HepG2 (cell line): ENCODE results near the gene KRTAP29-1. TPM values are rescaled to one million over a fixed set of nuclear protein-coding genes. Genes with fewer than 3 reads are reported as not detected.
A peak's percentile ranks its signal among the peaks of the same experiment; 100 is the strongest.

Experiments used
- ATAC-seq: fragments of 200-7000 bp; cut with Tn5 transposase; 3 replicates; pipeline ENCODE4 v1.9.1; 2020; ENCODE audit warnings: mild to moderate bottlenecking, moderate library complexity
- BruUV-seq: library from RNA; stranded (reverse); fragments of 400-500 nt; replicated peaks from 2 replicates; lab custom pipeline; 2021; lab: Mats Ljungman, UMichigan
- CTCF ChIA-PET: fragments of 300-600 bp; formaldehyde crosslinking; extraction: SDS; loops from one replicate; lab custom pipeline; 2021; ENCODE audit warnings: low total read pairs, inconsistent platforms, low intra/inter-chr PET ratio; lab: Yijun Ruan, JAX
- POLR2A ChIA-PET: fragments of 350-600 bp; sonication (Branson Sonifier 250); formaldehyde crosslinking; loops from one replicate; lab custom pipeline; 2020; ENCODE audit warnings: antibody characterized with exemption, inconsistent platforms; lab: Yijun Ruan, JAX
- DNase-seq: peaks from one replicate; pipeline ENCODE4 v3.0.0-alpha.2; 2015; ENCODE audit warnings: low spot score
- FAIRE-seq: peaks from 3 replicates; lab custom pipeline; 2011; peaks lifted over from hg19 to GRCh38; lab: Jason Lieb, UNC
- H2AFZ ChIP-seq: one replicate; pipeline ENCODE4 v1.6.1; 2011; ENCODE audit warnings: low read length, inconsistent platforms
- H3K27ac ChIP-seq: fragments of 300-600 bp; 3 replicates; pipeline ENCODE4 v1.8.0; 2011; ENCODE audit warnings: mixed run types, mild to moderate bottlenecking, mixed read lengths, low read length, inconsistent platforms; ENCODE audit not compliant: insufficient read depth; ENCODE audit errors: extremely low read length
- H3K27me3 ChIP-seq, 2 experiments: fragments of 200-600 bp in 1 of 2; 2 replicates in 1 of 2; 3 replicates in 1 of 2; pipeline versions ENCODE4 v1.6.0 to v1.8.0; 2011; ENCODE audit warnings: low read length in 2 of 2, mild to moderate bottlenecking in 2 of 2, moderate library complexity in 2 of 2, inconsistent platforms in 1 of 2; ENCODE audit not compliant: insufficient read depth in 2 of 2, control insufficient read depth in 1 of 2
- H3K36me3 ChIP-seq, 2 experiments: fragments of 200-600 bp in 1 of 2; replicated peaks in 1 of 2; 2 replicates in 1 of 2; 3 replicates in 1 of 2; pipeline versions ENCODE4 v1.5.1 to v1.8.0; 2011; ENCODE audit warnings: low read length in 2 of 2, inconsistent platforms in 1 of 2; ENCODE audit not compliant: insufficient read depth in 2 of 2, control insufficient read depth in 1 of 2
- H3K4me1 ChIP-seq: 2 replicates; pipeline ENCODE4 v1.5.1; 2012; ENCODE audit warnings: low read length, inconsistent platforms; ENCODE audit not compliant: insufficient read depth
- H3K4me2 ChIP-seq: 2 replicates; pipeline ENCODE4 v1.6.0; 2011; ENCODE audit warnings: low read depth, low read length, inconsistent platforms
- H3K4me3 ChIP-seq, 3 experiments: fragments of 200-600 bp in 1 of 3; sonication (generic), shearing (Covaris generic) in 1 of 3; replicated peaks in 1 of 3; 2 replicates each; pipeline ENCODE4 v1.5.1; 2011 to 2016; ENCODE audit warnings: low read length in 3 of 3, inconsistent platforms in 2 of 3, low read depth in 2 of 3, mild to moderate bottlenecking in 2 of 3, control low read depth in 1 of 3, mixed read lengths in 1 of 3; ENCODE audit not compliant: insufficient read depth in 1 of 3
- H3K79me2 ChIP-seq: one replicate; pipeline ENCODE4 v1.6.1; 2011; ENCODE audit warnings: low read length, inconsistent platforms; ENCODE audit not compliant: insufficient read depth
- H3K9ac ChIP-seq: 2 replicates; pipeline ENCODE4 v1.6.0; 2011; ENCODE audit warnings: mild to moderate bottlenecking, low read depth, low read length, inconsistent platforms; ENCODE audit not compliant: insufficient read depth
- H3K9me3 ChIP-seq: 2 replicates; pipeline ENCODE4 v1.5.1; 2012; ENCODE audit warnings: mild to moderate bottlenecking, low read length
- H4K20me1 ChIP-seq: 2 replicates; pipeline ENCODE4 v1.6.0; 2011; ENCODE audit warnings: inconsistent platforms, mild to moderate bottlenecking, low read length, moderate library complexity; ENCODE audit not compliant: insufficient read depth
- ARID3A ChIP-seq: IDR thresholded peaks from 2 replicates; pipeline ENCODE4 v1.6.1; 2012; ENCODE audit warnings: low read depth, low read length, improper control_type of control experiment
- CEBPG ChIP-seq: IDR thresholded peaks from 2 replicates; pipeline ENCODE4 v1.6.1; 2016
- CTCF ChIP-seq: sonication (generic); formaldehyde crosslinking; IDR thresholded peaks from 2 replicates; pipeline ENCODE4 v1.5.0; 2020; ENCODE audit warnings: mild to moderate bottlenecking, missing genetic modification reagents, moderate library complexity
- KLF16 ChIP-seq, 2 experiments: sonication (generic) in 1 of 2; formaldehyde crosslinking in 1 of 2; IDR thresholded peaks; 2 replicates each; pipeline versions ENCODE4 v1.6.1 to v1.8.0; 2016 to 2023; ENCODE audit warnings: missing genetic modification reagents in 2 of 2, missing compliant biosample characterization in 1 of 2
- MIER2 ChIP-seq: IDR thresholded peaks from 2 replicates; pipeline ENCODE4 v1.6.1; 2016; ENCODE audit warnings: missing biosample characterization, missing genetic modification reagents
- NCOR1 ChIP-seq: fragments of 200-600 bp; sonication (generic); IDR thresholded peaks from 2 replicates; pipeline ENCODE4 v1.7.0; 2017; ENCODE audit warnings: antibody characterized with exemption, low read length, borderline replicate concordance
- ONECUT2 ChIP-seq: sonication (generic); formaldehyde crosslinking; IDR thresholded peaks from 2 replicates; pipeline ENCODE4 v1.4.0; 2020; ENCODE audit warnings: missing genetic modification reagents
- RAD21 ChIP-seq: fragments of 450-650 bp; formaldehyde crosslinking; IDR thresholded peaks from 2 replicates; pipeline ENCODE4 v1.5.0; 2020; ENCODE audit warnings: mild to moderate bottlenecking
- SMAD3 ChIP-seq: sonication (generic); formaldehyde crosslinking; IDR thresholded peaks from 2 replicates; pipeline ENCODE4 v1.4.0; 2020; ENCODE audit warnings: missing genetic modification reagents
- SMC3 ChIP-seq: IDR thresholded peaks from 2 replicates; pipeline ENCODE4 v1.6.1; 2011; ENCODE audit warnings: low read length, improper control_type of control experiment
- STAG1 ChIP-seq: sonication (generic); formaldehyde crosslinking; IDR thresholded peaks from 2 replicates; pipeline ENCODE4 v1.4.0; 2020; ENCODE audit warnings: missing genetic modification reagents
- ZMYM4 ChIP-seq: sonication (generic); formaldehyde crosslinking; IDR thresholded peaks from 2 replicates; pipeline ENCODE4 v1.8.1; 2023; ENCODE audit warnings: mild to moderate bottlenecking, missing genetic modification reagents
- ZNF143 ChIP-seq: sonication (generic); formaldehyde crosslinking; IDR thresholded peaks from 2 replicates; pipeline ENCODE4 v1.4.0; 2020; ENCODE audit warnings: missing genetic modification reagents
- ZSCAN25 ChIP-seq: sonication (generic); formaldehyde crosslinking; IDR thresholded peaks from 2 replicates; pipeline ENCODE4 v1.8.0; 2022; ENCODE audit warnings: mild to moderate bottlenecking, missing genetic modification reagents
- WGBS: methylation state at CpG from one replicate; pipeline ENCODE4 v1.1.6; 2017; ENCODE audit warnings: low lambda C conversion rate; 5-methylcytosine and 5-hydroxymethylcytosine counted together
- in situ Hi-C: cut with HindIII; loops from 2 replicates; pipeline ENCODE4 v1.10.0; 2017; ENCODE audit warnings: low pct_unique_long_range_greater_than_20kb; ENCODE audit not compliant: extremely low pct_ligation_motif_present
- intact Hi-C: fragments of 100-400 bp; cut with micrococcal nuclease; formaldehyde crosslinking; loops from one replicate; pipeline ENCODE4 v1.10.0; 2022; ENCODE audit not compliant: unreplicated experiment
- polyA plus RNA-seq, 8 experiments: library from polyadenylated mRNA; depleted of rRNA in 3 of 8; stranded (reverse) in 7 of 8; unstranded in 1 of 8; fragments of >200 nt; fragmentation: Illumina TruSeq in 4 of 8; extraction: Trizol in 4 of 8; gene quantifications; 2 replicates each; pipeline versions ENCODE4 v1.2.1 to v1.2.3, GENCODE V29; 2011 to 2016; ENCODE audit warnings: low read depth in 4 of 8, missing spikeins in 1 of 8, mixed read lengths in 1 of 8; ENCODE audit not compliant: insufficient read depth in 1 of 8
- total RNA-seq, 5 experiments: library from RNA; depleted of rRNA; stranded (reverse); fragments of >200 nt; fragmentation: Illumina TruSeq; extraction: Trizol; gene quantifications; 2 replicates each; pipeline ENCODE4 v1.2.3, GENCODE V29; 2016; ENCODE audit warnings: low read depth in 1 of 5

The KRTAP29-1 gene
- total and polyA plus RNA-seq, 2 of the 13 experiments (the other 11 are each of a cell fraction or from before 2014, with no cell fraction given), result not detected

- TF ChIP-seq NCOR1, result no peak
- TF ChIP-seq ZSCAN25 (CRISPR knock-in tag), result no peak
- no peak for TF ChIP-seq ZNF143 (CRISPR knock-in tag)
- TF ChIP-seq ONECUT2 (CRISPR knock-in tag), result no peak
Measured at GRCh38 chr17:41322903-41323895, 20.5 kb upstream of the KRTAP29-1 start (continued).

DNA sequence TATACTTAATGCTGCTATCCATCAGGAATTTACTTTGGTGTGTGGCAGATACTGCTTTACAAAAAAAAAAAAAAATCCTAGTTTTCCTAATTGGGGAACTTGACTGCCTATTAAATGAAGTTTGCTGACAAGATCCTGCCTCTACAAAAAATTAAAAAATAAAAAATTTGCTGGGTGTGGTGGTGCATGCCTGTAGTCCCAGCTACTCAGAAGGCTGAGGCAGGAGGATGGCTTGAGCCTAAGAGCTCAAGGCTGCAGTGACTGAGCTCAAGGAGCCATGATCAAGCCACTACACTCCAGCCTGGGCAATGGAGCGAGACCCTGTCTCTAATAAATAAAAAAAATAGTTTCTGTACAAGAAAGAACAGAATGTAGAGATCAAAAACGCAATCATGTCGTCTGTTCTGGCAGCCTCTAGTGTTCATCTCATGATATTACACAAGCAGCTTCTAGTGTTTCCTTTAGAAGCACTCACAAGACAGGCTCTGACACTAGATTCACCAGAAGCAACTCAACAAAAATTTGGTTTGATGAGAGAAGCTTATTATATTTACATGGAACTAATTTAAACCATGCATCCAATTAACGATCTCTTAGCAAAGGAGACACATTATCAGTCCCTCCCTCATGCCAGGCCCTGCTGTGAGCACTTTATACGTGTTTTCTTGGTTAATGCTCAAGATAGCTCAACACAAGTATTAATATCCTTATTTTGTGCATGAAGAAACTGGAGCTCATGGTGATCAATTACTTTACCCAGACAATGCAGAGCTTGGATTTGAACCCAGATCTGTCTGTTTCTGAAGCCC is 19.6 kb upstream of the KRTAP29-1 start:
- H3K27ac ChIP-seq, result no peak overlapping the region
- FAIRE-seq (peak; percentile 85), DNase-seq (peak; percentile 38), ATAC-seq (peak; percentile 54; the same call in 2 of the 3 replicates)
- H4K20me1 ChIP-seq, result no peaks in the 10 kb centered on the region
- peaks cover 10% of the 10 kb centered on the region; the same call in 1 of the 2 replicates for H3K9me3 ChIP-seq
- H3K36me3 ChIP-seq, result no peaks in the 10 kb centered on the region
- BruUV-seq, result no TSS peak
- no peaks in the 10 kb centered on the region for H3K4me1 ChIP-seq
- no peak overlapping the region for H3K4me3 ChIP-seq
- ChIA-PET CTCF (interaction anchor here (0.6 to 2.4 kb wide), 3 partner anchors 413 to 519 kb away, joined by 3 to 16 read pairs (median 4); no protein-coding TSS in a partner anchor), POLR2A (no interaction called here)
- H3K27me3 ChIP-seq, result peaks cover 0 to 5% of the 10 kb centered on the region in 2 experiments; a peak in 1 of 5 replicates
- TF ChIP-seq CTCF (peak; percentile 71), ZMYM4 (CRISPR knock-in tag) (no peak), SMAD3 (CRISPR knock-in tag) (0 out of 2 replicates have a peak, but pooled peaks have one; percentile 13), MIER2 (CRISPR knock-in tag) (no peak), STAG1 (peak; percentile 80), KLF16 (CRISPR knock-in tag; IDR thresholded peaks at IDR 0.05) (0 out of 4 replicates have a peak, but pooled peaks of 1 of the 2 experiments have one; percentile 5), CEBPG (peak; percentile 33; the same call in 1 of the 2 replicates), RAD21 (CRISPR knock-in tag) (0 out of 2 replicates have a peak, but pooled peaks have one; percentile 35), ARID3A (peak; percentile 52; the same call in 1 of the 2 replicates), SMC3 (peak; percentile 89)
- WGBS, result 18% methylated on average over 5 of the region's 5 CpGs
- no peak overlapping the region for H3K9ac ChIP-seq
- intact Hi-C loops, result loop anchor here (1.0 to 5.0 kb wide), 2 partner anchors 413 to 465 kb away; no protein-coding TSS in a partner anchor
- H2AFZ ChIP-seq, result no peak overlapping the region
- H3K79me2 ChIP-seq, result no peaks in the 10 kb centered on the region
- in situ Hi-C loops, result loop anchor here (5.0 kb wide), 2 partner anchors 415 to 465 kb away; no protein-coding TSS in a partner anchor
- no peak overlapping the region for H3K4me2 ChIP-seq
